K562 (cell line): ENCODE results near the gene ABHD5.

Experiments used
- ATF3 ChIP-seq, 2 experiments: fragments of 450-650 bp in 1 of 2; sonication (generic) in 1 of 2; formaldehyde crosslinking in 1 of 2; IDR thresholded peaks in 1 of 2; conservative IDR thresholded peaks in 1 of 2; 2 replicates each; pipeline versions ENCODE4 v1.6.1 to v1.8.1; 2016 to 2023; ENCODE audit warnings: mild to moderate bottlenecking in 2 of 2, moderate library complexity in 2 of 2, inconsistent platforms in 1 of 2, missing genetic modification reagents in 1 of 2
- BRF2 ChIP-seq: IDR thresholded peaks from 3 replicates; pipeline ENCODE4 v1.6.1; 2011; ENCODE audit warnings: borderline replicate concordance, mild to moderate bottlenecking; ENCODE audit not compliant: insufficient read length, insufficient read depth
- CTCF ChIP-seq, 3 experiments: IDR thresholded peaks in 2 of 3; conservative IDR thresholded peaks in 1 of 3; 2 replicates each; pipeline ENCODE4 v1.5.1; 2011 to 2012; ENCODE audit warnings: low read length in 3 of 3, mild to moderate bottlenecking in 3 of 3, control low read depth in 2 of 3, improper control_type of control experiment in 1 of 3, inconsistent platforms in 1 of 3, low read depth in 1 of 3, mixed read lengths in 1 of 3, moderate library complexity in 1 of 3; ENCODE audit not compliant: insufficient read depth in 2 of 3
- ETV6 ChIP-seq, 3 experiments: fragments of 150-350 bp in 1 of 3; sonication (generic) in 1 of 3; formaldehyde crosslinking in 1 of 3; IDR thresholded peaks; 2 replicates each; pipeline versions ENCODE4 v1.6.1 to v1.8.0; 2014 to 2022; ENCODE audit warnings: borderline replicate concordance in 2 of 3, low read depth in 2 of 3, antibody characterized with exemption in 1 of 3, low read length in 1 of 3, mild to moderate bottlenecking in 1 of 3, missing genetic modification reagents in 1 of 3
- GATAD2A ChIP-seq: fragments of 450-650 bp; IDR thresholded peaks from 2 replicates; pipeline ENCODE4 v1.6.1; 2017
- RBBP5 ChIP-seq: fragments of 200-600 bp; sonication (generic); IDR thresholded peaks from 2 replicates; pipeline ENCODE4 v1.6.1; 2012; ENCODE audit warnings: borderline replicate concordance, mild to moderate bottlenecking, low read length, control low read depth, inconsistent platforms; ENCODE audit not compliant: insufficient read depth, poor library complexity, severe bottlenecking
- STAT6 ChIP-seq: sonication (generic); formaldehyde crosslinking; IDR thresholded peaks from 2 replicates; pipeline ENCODE4 v1.8.1; 2023; ENCODE audit warnings: mild to moderate bottlenecking, missing genetic modification reagents
- TEAD1 ChIP-seq, 2 experiments: fragments of 450-650 bp in 1 of 2; sonication (generic) in 1 of 2; formaldehyde crosslinking; IDR thresholded peaks; 2 replicates each; pipeline versions ENCODE4 v1.4.0 to v1.8.0; 2020 to 2022; ENCODE audit warnings: mild to moderate bottlenecking in 2 of 2, missing genetic modification reagents in 1 of 2
- ZNF695 ChIP-seq: fragments of 450-650 bp; formaldehyde crosslinking; IDR thresholded peaks from 2 replicates; pipeline ENCODE4 v1.4.0; 2020; ENCODE audit warnings: mild to moderate bottlenecking, moderate library complexity

DNA sequence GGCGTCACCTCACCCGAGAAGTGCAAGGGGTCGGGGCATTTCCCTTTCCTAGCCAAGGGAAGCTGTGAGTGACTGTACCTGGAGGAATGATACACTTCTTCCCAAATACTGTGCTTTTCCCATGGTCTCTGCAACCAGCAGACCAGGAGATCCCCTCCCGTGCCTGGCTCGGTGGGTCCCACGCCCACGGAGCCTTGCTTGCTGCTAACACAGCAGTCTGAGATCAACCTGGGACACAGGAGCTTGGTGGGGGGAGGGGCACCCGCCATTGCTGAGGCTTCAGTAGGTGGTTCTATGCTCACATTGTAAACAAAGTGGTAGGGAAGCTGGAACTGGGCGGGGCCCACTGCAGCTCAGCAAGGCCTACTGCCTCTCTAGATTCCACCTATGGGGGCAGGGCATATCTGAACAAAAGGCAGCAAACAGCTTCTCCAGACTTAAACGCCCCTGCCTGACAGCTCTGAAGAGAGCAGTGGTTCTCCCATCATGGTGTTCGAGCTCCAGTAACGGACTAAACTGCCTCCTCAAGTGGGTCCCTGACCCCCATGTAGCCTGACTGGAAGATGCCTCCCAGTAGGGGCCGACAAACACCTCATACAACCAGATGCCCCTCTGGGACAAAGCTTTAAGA, 31.4 kb upstream of the ABHD5 start:
- TF ChIP-seq GATAD2A = no peak
- TF ChIP-seq RBBP5 = no peak
- TF ChIP-seq BRF2 = no peak
- no peak for TF ChIP-seq ZNF695 (CRISPR knock-in tag)
- no peak for TF ChIP-seq ETV6 (IDR thresholded peaks at IDR 0.05; ENCODE audit: borderline replicate concordance in 1 of 2, low read depth in 2 of 2, low read length in 1 of 2)
- TF ChIP-seq ETV6 (CRISPR knock-in tag; IDR thresholded peaks at IDR 0.05; ENCODE audit: borderline replicate concordance) = no peak
- TF ChIP-seq ATF3 (IDR thresholded peaks at IDR 0.05) = no peak
- TF ChIP-seq ATF3 (CRISPR knock-in tag; conservative IDR thresholded peaks at IDR 0.05) = 0 out of 2 replicates have a peak, but pooled peaks have one; percentile 36
- peak; percentile 41 to 53 (median 44); a peak in 3 of 6 replicates for TF ChIP-seq CTCF (IDR thresholded peaks at IDR 0.05 in 2 of 3, conservative IDR thresholded peaks at IDR 0.05 in 1 of 3; ENCODE audit: insufficient read depth in 2 of 3, low read depth in 1 of 3, low read length in 3 of 3)
- TF ChIP-seq STAT6 (CRISPR knock-in tag) = no peak
- peak in 1 of 2 experiments; percentile 64; a peak in 1 of 4 replicates for TF ChIP-seq TEAD1 (CRISPR knock-in tag; IDR thresholded peaks at IDR 0.05)
